SU-DHL-6 (cell line): ENCODE results near the gene MED7.

Experiments
- EZH2phosphoT487 ChIP-seq: fragments of 200-600 bp; sonication (generic), shearing (Covaris generic); conservative IDR thresholded peaks from 2 replicates; pipeline ENCODE4 v1.6.1; 2018; ENCODE audit warnings: mild to moderate bottlenecking, antibody characterized with exemption, low read length, moderate library complexity, mixed read lengths
- TF ChIP-seq, protein P1 (sequence below): fragments of 200-600 bp; sonication (generic); IDR thresholded peaks from one replicate; pipeline ENCODE4 v1.5.1; 2017; ENCODE audit warnings: antibody characterized with exemption, mild to moderate bottlenecking, low read length, moderate library complexity; ENCODE audit not compliant: insufficient read depth, poor library complexity, severe bottlenecking

DNA sequence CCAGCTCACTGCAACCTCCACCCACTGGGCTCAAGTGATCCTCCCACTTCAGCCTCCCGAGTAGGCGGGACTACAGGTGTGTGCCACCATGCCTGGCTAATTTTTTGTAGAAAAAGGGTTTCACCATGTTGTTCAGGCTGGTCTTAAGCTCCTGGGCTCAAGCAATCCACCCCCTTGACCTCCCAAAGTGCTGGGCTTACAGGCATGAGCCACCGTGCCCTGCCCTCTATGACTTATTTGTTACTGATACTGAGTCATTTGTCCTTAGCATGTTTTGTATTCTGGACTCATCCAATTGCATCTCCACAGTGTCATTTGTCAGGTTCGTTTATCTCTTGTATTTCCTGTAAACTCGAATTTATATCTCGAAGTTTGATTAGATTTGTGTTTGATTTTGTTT is 35.3 kb upstream of the MED7 start:
- TF ChIP-seq, protein P1, sequence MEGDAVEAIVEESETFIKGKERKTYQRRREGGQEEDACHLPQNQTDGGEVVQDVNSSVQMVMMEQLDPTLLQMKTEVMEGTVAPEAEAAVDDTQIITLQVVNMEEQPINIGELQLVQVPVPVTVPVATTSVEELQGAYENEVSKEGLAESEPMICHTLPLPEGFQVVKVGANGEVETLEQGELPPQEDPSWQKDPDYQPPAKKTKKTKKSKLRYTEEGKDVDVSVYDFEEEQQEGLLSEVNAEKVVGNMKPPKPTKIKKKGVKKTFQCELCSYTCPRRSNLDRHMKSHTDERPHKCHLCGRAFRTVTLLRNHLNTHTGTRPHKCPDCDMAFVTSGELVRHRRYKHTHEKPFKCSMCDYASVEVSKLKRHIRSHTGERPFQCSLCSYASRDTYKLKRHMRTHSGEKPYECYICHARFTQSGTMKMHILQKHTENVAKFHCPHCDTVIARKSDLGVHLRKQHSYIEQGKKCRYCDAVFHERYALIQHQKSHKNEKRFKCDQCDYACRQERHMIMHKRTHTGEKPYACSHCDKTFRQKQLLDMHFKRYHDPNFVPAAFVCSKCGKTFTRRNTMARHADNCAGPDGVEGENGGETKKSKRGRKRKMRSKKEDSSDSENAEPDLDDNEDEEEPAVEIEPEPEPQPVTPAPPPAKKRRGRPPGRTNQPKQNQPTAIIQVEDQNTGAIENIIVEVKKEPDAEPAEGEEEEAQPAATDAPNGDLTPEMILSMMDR: no peak
- no peak for TF ChIP-seq EZH2phosphoT487
